Astrocyte (in vitro differentiated cells and primary cell): ENCODE measurements around the gene GLYR1. TPM values are rescaled to one million over a fixed set of nuclear protein-coding genes. Genes with fewer than 3 reads are reported as not detected.

Source experiments
- DNase-seq: peaks from one replicate; pipeline ENCODE4 v3.0.0-alpha.2; 2010; ENCODE audit warnings: low read depth
- FAIRE-seq: peaks from 2 replicates; lab custom pipeline; 2011; peaks lifted over from hg19 to GRCh38; lab: Jason Lieb, UNC
- H2AFZ ChIP-seq: 2 replicates; pipeline ENCODE4 v1.6.0; 2012; ENCODE audit warnings: low read depth, low read length, inconsistent platforms
- H3K27ac ChIP-seq: 2 replicates; pipeline ENCODE4 v1.5.1; 2011; ENCODE audit warnings: low read depth, low read length, inconsistent platforms
- H3K27me3 ChIP-seq: 2 replicates; pipeline ENCODE4 v1.6.0; 2011; ENCODE audit warnings: low read length, inconsistent platforms; ENCODE audit not compliant: insufficient read depth
- H3K36me3 ChIP-seq: 2 replicates; pipeline ENCODE4 v1.5.1; 2011; ENCODE audit warnings: low read length, inconsistent platforms; ENCODE audit not compliant: insufficient read depth
- H3K4me1 ChIP-seq: 2 replicates; pipeline ENCODE4 v1.5.1; 2011; ENCODE audit warnings: low read length, inconsistent platforms; ENCODE audit not compliant: insufficient read depth
- H3K4me2 ChIP-seq: 2 replicates; pipeline ENCODE4 v1.6.0; 2012; ENCODE audit warnings: low read length, inconsistent platforms
- H3K4me3 ChIP-seq: 2 replicates; pipeline ENCODE4 v1.5.1; 2011; ENCODE audit warnings: low read depth, mild to moderate bottlenecking, low read length, inconsistent platforms; ENCODE audit not compliant: insufficient read depth
- H3K79me2 ChIP-seq: 2 replicates; pipeline ENCODE4 v1.6.0; 2012; ENCODE audit warnings: mild to moderate bottlenecking, low read length, inconsistent platforms; ENCODE audit not compliant: insufficient read depth
- H3K9ac ChIP-seq: 2 replicates; pipeline ENCODE4 v1.6.0; 2012; ENCODE audit warnings: mild to moderate bottlenecking, low read length, inconsistent platforms
- H3K9me3 ChIP-seq: 2 replicates; pipeline ENCODE4 v1.5.1; 2012; ENCODE audit warnings: low read depth, mild to moderate bottlenecking, low read length, inconsistent platforms; ENCODE audit not compliant: insufficient read depth
- H4K20me1 ChIP-seq: 2 replicates; pipeline ENCODE4 v1.6.0; 2012; ENCODE audit warnings: low read length, inconsistent platforms; ENCODE audit not compliant: insufficient read depth
- H3K27ac Mint-ChIP-seq: one replicate; pipeline ENCODE4 v1.8.0; 2021; ENCODE audit warnings: mild to moderate bottlenecking, mixed read lengths; ENCODE audit not compliant: unreplicated experiment
- H3K27me3 Mint-ChIP-seq: one replicate; pipeline ENCODE4 v1.8.0; 2021; ENCODE audit warnings: low read depth, mixed read lengths; ENCODE audit not compliant: unreplicated experiment
- H3K36me3 Mint-ChIP-seq: one replicate; pipeline ENCODE4 v1.8.0; 2021; ENCODE audit warnings: low read depth, mixed read lengths; ENCODE audit not compliant: unreplicated experiment
- H3K4me1 Mint-ChIP-seq: one replicate; pipeline ENCODE4 v1.8.0; 2021; ENCODE audit warnings: low read depth, mixed read lengths; ENCODE audit not compliant: unreplicated experiment
- H3K4me3 Mint-ChIP-seq: one replicate; pipeline ENCODE4 v1.8.0; 2021; ENCODE audit warnings: mild to moderate bottlenecking, moderate library complexity, mixed read lengths; ENCODE audit not compliant: unreplicated experiment
- H3K9me3 Mint-ChIP-seq: one replicate; pipeline ENCODE4 v1.8.0; 2021; ENCODE audit warnings: mild to moderate bottlenecking, mixed read lengths; ENCODE audit not compliant: unreplicated experiment
- CTCF ChIP-seq: IDR thresholded peaks from 2 replicates; pipeline ENCODE4 v1.5.1; 2011; ENCODE audit warnings: low read depth, mild to moderate bottlenecking, inconsistent platforms, low read length, moderate library complexity; ENCODE audit not compliant: insufficient read depth
- EZH2 ChIP-seq: IDR thresholded peaks from 2 replicates; pipeline ENCODE4 v1.6.1; 2012; ENCODE audit warnings: mild to moderate bottlenecking, low read length, inconsistent platforms; ENCODE audit not compliant: insufficient read depth
- total RNA-seq: library from RNA; stranded (reverse); gene quantifications from 2 replicates; pipeline ENCODE4 v1.2.1, GENCODE V29; 2021

Gene GLYR1
- total RNA-seq, 1 donor from 2014 or later = 77.8 TPM

GRCh38 chr16:4797805-4798252, 49.3 kb downstream of the GLYR1 start:
- Histone ChIP-seq H2AFZ (no peak overlapping the region), H3K4me2 (no peak overlapping the region), H3K4me1 (peaks cover 8% of the 10 kb centered on the region), H3K27me3 (no peaks in the 10 kb centered on the region), H3K36me3 (peaks cover 2% of the 10 kb centered on the region), H4K20me1 (peaks cover 16% of the 10 kb centered on the region), H3K4me3 (no peak overlapping the region), H3K9me3 (no peaks in the 10 kb centered on the region), H3K27ac (no peak overlapping the region), H3K79me2 (no peaks in the 10 kb centered on the region), H3K9ac (no peak overlapping the region)
- Mint-ChIP-seq H3K27me3 (no peaks in the 10 kb centered on the region), H3K4me1 (no peaks in the 10 kb centered on the region), H3K36me3 (peaks cover 8% of the 10 kb centered on the region), H3K27ac (no peak overlapping the region), H3K9me3 (no peaks in the 10 kb centered on the region), H3K4me3 (no peak overlapping the region)
- FAIRE-seq = no peak
- TF ChIP-seq CTCF (no peak), EZH2 (no peak)
- DNase-seq = no peak

GRCh38 chr16:4796982-4797804, 49.9 kb downstream of the GLYR1 start:
- H3K9me3 ChIP-seq = no peaks in the 10 kb centered on the region
- H3K27ac ChIP-seq = no peak overlapping the region
- DNase-seq (no peak), FAIRE-seq (no peak)
- peaks cover 2% of the 10 kb centered on the region for H3K36me3 ChIP-seq
- H3K27ac Mint-ChIP-seq = no peak overlapping the region
- H3K27me3 Mint-ChIP-seq = no peaks in the 10 kb centered on the region
- no peaks in the 10 kb centered on the region for H3K27me3 ChIP-seq
- no peak overlapping the region for H3K4me3 ChIP-seq
- no peak overlapping the region for H3K9ac ChIP-seq
- no peaks in the 10 kb centered on the region for H3K79me2 ChIP-seq
- TF ChIP-seq CTCF = no peak
- no peak for TF ChIP-seq EZH2
- no peak overlapping the region for H3K4me2 ChIP-seq
- no peak overlapping the region for H3K4me3 Mint-ChIP-seq
- no peaks in the 10 kb centered on the region for H3K4me1 Mint-ChIP-seq
- H4K20me1 ChIP-seq = peaks cover 16% of the 10 kb centered on the region
- H2AFZ ChIP-seq = no peak overlapping the region
- peaks cover 8% of the 10 kb centered on the region for H3K36me3 Mint-ChIP-seq
- no peaks in the 10 kb centered on the region for H3K9me3 Mint-ChIP-seq
- peaks cover 8% of the 10 kb centered on the region for H3K4me1 ChIP-seq
